ENCODE measurements around the gene BRD8. TPM values are rescaled to one million over a fixed set of nuclear protein-coding genes. Genes with fewer than 3 reads are reported as not detected.
"Not testable (repeated sequence)": the region's sequence is repeated elsewhere in the genome, so short reads cannot be mapped to it uniquely, and the experiment has no call there.

Gene BRD8
- total and polyA plus RNA-seq, 2 experiments from 2014 or later: 39.2 to 50.7 TPM

GRCh38 chr5:138159666-138160065 is 18.8 kb downstream of the BRD8 start:
- H3K27ac ChIP-seq: no peak overlapping the region
- no peak overlapping the region for H2AFZ ChIP-seq
- DNase-seq (ENCODE audit: low spot score): no peak
- H3K9me2 ChIP-seq (replicated peaks; ENCODE audit: insufficient read depth): no peaks in the 10 kb centered on the region
- TF ChIP-seq CTCF (IDR thresholded peaks at IDR 0.05; ENCODE audit: poor library complexity) (no peak), EZH2phosphoT487 (IDR thresholded peaks at IDR 0.05; ENCODE audit: low read depth, severe bottlenecking, unreplicated experiment) (no peak), EZH2 (IDR thresholded peaks at IDR 0.05; ENCODE audit: borderline replicate concordance) (no peak)
- H4K20me1 ChIP-seq (ENCODE audit: insufficient read depth, poor library complexity, severe bottlenecking): no peaks in the 10 kb centered on the region
- no peak overlapping the region for H3K4me3 ChIP-seq
- H3K4me1 ChIP-seq (ENCODE audit: insufficient read depth): no peaks in the 10 kb centered on the region
- H3K4me2 ChIP-seq: no peak overlapping the region
- no peaks in the 10 kb centered on the region for H3K27me3 ChIP-seq
- H3K36me3 ChIP-seq (replicated peaks; ENCODE audit: insufficient read depth, low read depth): peaks cover 3% of the 10 kb centered on the region
- H3K79me2 ChIP-seq: no peaks in the 10 kb centered on the region
- H3K9me3 ChIP-seq (ENCODE audit: low read depth): no peaks in the 10 kb centered on the region
- 94% methylated on average over 5 of the region's 5 CpGs for WGBS (ENCODE audit: low lambda C conversion rate, missing lambda C conversion rate)

- Histone ChIP-seq H4K20me1 (ENCODE audit: insufficient read depth, poor library complexity, severe bottlenecking) (no peaks in the 10 kb centered on the region), H3K4me2 (no peak overlapping the region), H3K36me3 (replicated peaks; ENCODE audit: insufficient read depth, low read depth) (peaks cover 3% of the 10 kb centered on the region), H3K4me1 (ENCODE audit: insufficient read depth) (no peaks in the 10 kb centered on the region), H3K79me2 (no peaks in the 10 kb centered on the region), H3K9me3 (ENCODE audit: low read depth) (no peaks in the 10 kb centered on the region), H3K27ac (no peak overlapping the region), H3K4me3 (no peak overlapping the region), H3K27me3 (no peaks in the 10 kb centered on the region), H3K9me2 (replicated peaks; ENCODE audit: insufficient read depth) (no peaks in the 10 kb centered on the region), H2AFZ (no peak overlapping the region)
- DNase-seq (ENCODE audit: low spot score): no peak
- WGBS (ENCODE audit: low lambda C conversion rate, missing lambda C conversion rate): 96% methylated on average over 1 of the region's 1 CpG
- no peak for TF ChIP-seq EZH2phosphoT487 (IDR thresholded peaks at IDR 0.05; ENCODE audit: low read depth, severe bottlenecking, unreplicated experiment)
- TF ChIP-seq CTCF (IDR thresholded peaks at IDR 0.05; ENCODE audit: poor library complexity): no peak
- no peak for TF ChIP-seq EZH2 (IDR thresholded peaks at IDR 0.05; ENCODE audit: borderline replicate concordance)
Measured at GRCh38 chr5:138157626-138158025, 20.8 kb downstream of the BRD8 start.

GRCh38 chr5:138155977-138156376 is 22.5 kb downstream of the BRD8 start:
- H4K20me1 ChIP-seq (ENCODE audit: insufficient read depth, poor library complexity, severe bottlenecking); H3K4me1 ChIP-seq (ENCODE audit: insufficient read depth); H3K9me2 ChIP-seq (replicated peaks; ENCODE audit: insufficient read depth); H3K27ac ChIP-seq; H3K9me3 ChIP-seq (ENCODE audit: low read depth); H3K27me3 ChIP-seq; H2AFZ ChIP-seq; H3K36me3 ChIP-seq (replicated peaks; ENCODE audit: insufficient read depth, low read depth); H3K4me2 ChIP-seq; DNase-seq (ENCODE audit: low spot score); H3K79me2 ChIP-seq; H3K4me3 ChIP-seq: not testable (repeated sequence)
- WGBS (ENCODE audit: low lambda C conversion rate, missing lambda C conversion rate): 98% methylated on average over 9 of the region's 9 CpGs

GRCh38 chr5:138149530-138149929 is 28.9 kb downstream of the BRD8 start:
- no peak for DNase-seq (ENCODE audit: low spot score)
- no peaks in the 10 kb centered on the region for H3K27me3 ChIP-seq
- no peak overlapping the region for H3K27ac ChIP-seq
- H3K9me3 ChIP-seq (ENCODE audit: low read depth): no peaks in the 10 kb centered on the region
- TF ChIP-seq CTCF (IDR thresholded peaks at IDR 0.05; ENCODE audit: poor library complexity): no peak
- no peak for TF ChIP-seq EZH2phosphoT487 (IDR thresholded peaks at IDR 0.05; ENCODE audit: low read depth, severe bottlenecking, unreplicated experiment)
- TF ChIP-seq EZH2 (IDR thresholded peaks at IDR 0.05; ENCODE audit: borderline replicate concordance): no peak
- no peaks in the 10 kb centered on the region for H3K36me3 ChIP-seq (replicated peaks; ENCODE audit: insufficient read depth, low read depth)
- no peak overlapping the region for H2AFZ ChIP-seq
- no peak overlapping the region for H3K4me3 ChIP-seq
- no peaks in the 10 kb centered on the region for H3K4me1 ChIP-seq (ENCODE audit: insufficient read depth)
- H4K20me1 ChIP-seq (ENCODE audit: insufficient read depth, poor library complexity, severe bottlenecking): no peaks in the 10 kb centered on the region
- H3K79me2 ChIP-seq: no peaks in the 10 kb centered on the region
- H3K4me2 ChIP-seq: no peak overlapping the region
- no peaks in the 10 kb centered on the region for H3K9me2 ChIP-seq (replicated peaks; ENCODE audit: insufficient read depth)
- WGBS (ENCODE audit: low lambda C conversion rate, missing lambda C conversion rate): 47% methylated on average over 3 of the region's 3 CpGs
